Activated CD4-positive, CD25-positive, alpha-beta regulatory T cell treated with anti-CD3 and anti-CD28 coated beads, Interleukin-2, amount 50 U/mL, for 24 hours (primary cell): ENCODE measurements around the gene HUS1.

Experiments
- ATAC-seq, 2 donors: fragments of 150-1000 bp; cut with Tn5 transposase; one replicate each; pipeline ENCODE4 v1.10.0; 2021; ENCODE audit warnings: mild to moderate bottlenecking in 1 of 2, moderate library complexity in 1 of 2

Gene HUS1

DNA sequence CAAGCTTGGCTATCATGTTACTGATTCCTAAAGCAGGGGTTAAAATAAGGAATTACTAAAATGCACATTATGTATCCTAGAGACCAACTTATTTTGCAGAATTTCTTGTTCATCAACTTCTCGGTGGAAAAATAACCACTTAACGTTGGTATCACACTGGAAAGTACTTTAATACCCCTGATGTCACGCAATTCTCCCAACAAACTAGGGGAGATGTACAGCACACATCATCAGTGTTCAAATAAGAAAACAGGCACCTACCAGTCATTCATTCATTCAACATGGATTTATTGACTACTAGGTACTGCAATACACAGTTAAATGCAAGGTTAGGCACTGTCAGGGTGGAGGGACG, 648 bp downstream of the HUS1 start:
- no peak for ATAC-seq

DNA sequence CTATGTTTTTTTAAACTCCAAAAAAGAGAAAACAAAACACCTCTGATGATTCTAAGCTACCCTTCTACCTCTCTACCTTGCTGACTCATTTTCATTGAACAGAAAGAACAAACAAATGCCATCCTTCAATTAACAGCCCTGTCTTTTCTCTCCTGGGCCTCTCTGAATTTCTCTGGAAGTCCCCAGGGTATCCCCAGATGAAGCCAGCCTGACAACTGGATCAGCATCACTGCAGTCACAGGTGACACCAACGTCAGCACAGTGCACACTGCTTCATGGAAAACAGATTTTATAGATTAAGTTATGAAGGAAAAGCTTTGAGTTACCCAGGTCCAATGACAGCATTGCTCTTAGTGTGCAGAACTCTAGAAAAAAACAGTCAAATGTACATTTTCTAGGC, 5.7 kb downstream of the HUS1 start:
- peak; percentile 37 to 51 for ATAC-seq

DNA sequence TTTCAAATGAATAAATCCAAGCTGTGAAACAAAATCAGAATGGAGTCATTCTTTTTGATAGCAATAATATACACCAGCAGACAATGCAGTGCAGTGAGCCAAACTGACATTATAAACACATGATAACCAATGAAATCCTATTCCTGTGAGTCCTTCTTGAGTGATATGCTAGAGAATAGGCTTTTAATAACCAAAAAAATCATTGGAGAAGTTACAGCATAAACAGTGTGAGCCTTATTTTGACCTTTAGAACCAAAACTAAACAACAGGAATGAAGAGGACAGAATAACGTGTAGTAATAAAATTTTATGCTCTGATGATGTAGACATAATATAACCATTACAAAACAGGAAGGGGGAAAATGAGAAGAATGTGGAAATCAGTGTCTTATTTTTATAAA, 8.7 kb downstream of the HUS1 start:
- ATAC-seq: no peak

DNA sequence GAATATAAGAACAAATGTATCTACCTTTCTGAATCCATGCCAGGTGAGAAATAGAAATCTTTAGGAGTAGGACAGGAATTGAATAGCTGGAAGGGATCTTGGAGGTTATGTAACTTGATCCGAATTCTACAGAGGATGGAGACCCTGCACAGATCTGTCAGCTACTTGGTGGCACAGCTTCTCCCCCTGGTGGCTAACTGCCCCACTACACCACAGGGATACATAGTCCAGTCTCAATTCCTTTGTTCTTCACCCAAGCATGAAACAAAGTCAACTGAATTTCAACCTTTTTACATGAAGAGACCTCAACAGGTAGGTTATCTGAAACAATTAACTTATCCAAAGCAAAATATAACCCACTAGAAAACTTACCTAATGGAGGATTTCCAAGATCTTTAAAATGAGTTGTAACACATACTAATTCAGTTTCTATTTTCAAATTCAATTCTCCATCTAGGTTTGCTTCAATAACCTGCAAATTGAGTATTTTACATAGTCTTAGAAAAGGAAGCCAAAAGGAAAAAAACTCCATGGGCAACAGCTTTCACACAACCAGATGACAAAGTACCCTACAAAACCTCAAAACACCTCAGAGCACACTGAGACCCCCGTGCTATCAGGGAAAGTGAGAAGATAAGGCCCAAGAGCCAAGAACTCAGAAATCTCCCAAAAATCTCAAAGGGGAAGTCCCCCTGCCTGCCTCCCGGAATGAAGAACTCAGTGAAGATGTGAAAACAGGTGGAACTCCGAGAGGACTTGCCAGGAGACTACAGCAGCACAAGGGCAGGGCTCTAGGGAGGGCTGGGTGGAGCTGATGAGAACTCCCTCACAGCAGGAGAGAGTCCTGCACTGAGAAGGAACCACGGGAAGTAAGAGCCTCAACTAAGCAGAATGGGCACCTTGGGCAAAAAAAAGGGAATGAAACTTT, 10.3 kb downstream of the HUS1 start:
- peak; percentile 69 to 70 for ATAC-seq

DNA sequence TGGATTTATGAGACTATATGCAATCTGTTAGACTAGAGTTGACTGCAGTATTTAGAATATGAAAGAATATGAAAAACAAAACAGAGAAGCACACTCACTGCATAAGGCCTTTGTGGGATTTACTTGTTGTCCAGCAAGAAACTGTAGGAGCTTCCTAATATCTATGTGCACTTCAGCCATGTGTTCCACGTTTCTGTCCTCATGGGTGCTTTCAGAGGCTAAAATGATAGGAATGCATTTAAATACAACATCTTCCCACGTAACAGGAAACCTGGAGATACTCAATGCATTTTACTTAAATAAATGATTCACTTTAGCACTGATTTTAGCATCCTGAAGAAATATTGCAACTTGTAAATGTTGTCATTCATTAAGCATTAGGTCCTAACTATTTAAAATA, 11.7 kb downstream of the HUS1 start:
- ATAC-seq: no peak

DNA sequence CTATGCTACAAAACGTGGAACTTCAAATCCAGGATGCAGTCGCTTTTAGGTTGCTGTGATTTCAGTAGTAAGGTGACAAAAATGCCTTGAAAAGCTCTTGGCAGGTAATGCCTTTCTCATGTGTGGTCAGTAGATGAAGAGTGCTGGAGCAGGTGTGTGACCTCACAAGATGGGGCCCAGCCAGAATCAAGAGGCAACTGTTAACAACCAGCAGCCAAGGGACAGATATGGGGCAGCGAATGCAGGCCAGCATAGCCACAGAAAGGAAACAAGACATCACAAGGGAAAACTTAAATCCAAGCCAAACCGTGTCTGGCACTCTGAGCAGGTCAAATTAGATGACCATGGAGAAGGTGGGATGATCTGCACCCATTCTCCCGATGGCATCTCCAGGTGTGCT, 12.3 kb downstream of the HUS1 start:
- no peak for ATAC-seq

DNA sequence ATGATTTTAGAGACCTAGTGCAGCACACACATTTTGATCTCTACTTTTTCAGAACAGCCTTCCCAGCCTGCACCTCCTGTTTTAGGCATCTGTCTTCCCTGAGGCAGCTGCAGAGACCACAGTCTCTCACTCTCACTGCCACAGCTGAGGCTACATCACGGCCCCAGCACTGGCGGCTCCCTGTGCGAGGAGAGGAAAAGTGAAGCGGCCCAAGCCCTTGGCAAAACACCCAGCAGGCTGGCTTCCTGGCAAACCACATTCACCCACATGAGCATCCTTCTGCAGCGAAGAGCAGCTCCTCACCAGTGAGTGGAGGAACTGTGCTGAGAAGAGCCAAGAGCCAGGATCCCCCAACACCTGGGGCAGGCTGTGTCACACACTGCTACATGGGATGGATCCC, 14.0 kb downstream of the HUS1 start:
- ATAC-seq: no peak

DNA sequence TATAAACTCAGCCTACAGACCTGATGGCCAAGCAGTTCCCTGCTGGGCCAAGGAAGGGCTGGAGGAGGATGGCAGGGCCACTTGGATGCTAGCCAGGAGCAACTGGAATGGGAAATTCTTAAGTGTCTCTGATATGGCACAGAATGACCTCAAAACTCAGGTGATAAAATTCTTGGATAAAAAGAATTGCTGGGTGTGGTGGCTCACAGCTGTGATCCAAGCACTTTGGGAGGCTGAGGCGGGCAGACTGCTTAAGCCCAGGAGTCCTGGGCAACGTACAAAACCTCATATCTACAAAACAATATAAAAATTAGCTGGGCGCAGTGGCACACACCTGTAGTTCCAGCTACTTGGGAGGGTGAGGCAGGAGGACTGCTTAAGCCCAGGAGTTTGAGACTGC, 17.2 kb downstream of the HUS1 start:
- ATAC-seq: no peak

DNA sequence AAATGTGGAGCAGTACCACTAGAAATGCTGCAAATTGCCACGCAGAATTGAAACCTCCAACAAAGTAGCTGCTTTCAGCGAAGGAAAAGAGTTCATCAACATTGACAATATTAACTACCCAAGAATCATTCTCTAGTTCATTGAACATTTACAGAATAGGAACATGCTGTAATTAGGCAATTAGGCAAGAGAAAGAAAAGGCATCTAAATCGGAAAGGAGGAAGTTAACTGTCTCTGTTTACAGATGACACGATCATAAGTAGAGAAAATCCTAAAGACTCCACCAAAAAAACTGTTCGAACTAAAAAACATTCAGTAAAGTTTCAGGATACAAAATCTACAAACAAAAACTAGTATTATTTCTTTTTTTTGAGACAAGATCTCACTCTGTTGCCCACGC, 22.3 kb downstream of the HUS1 start:
- ATAC-seq: no peak

DNA sequence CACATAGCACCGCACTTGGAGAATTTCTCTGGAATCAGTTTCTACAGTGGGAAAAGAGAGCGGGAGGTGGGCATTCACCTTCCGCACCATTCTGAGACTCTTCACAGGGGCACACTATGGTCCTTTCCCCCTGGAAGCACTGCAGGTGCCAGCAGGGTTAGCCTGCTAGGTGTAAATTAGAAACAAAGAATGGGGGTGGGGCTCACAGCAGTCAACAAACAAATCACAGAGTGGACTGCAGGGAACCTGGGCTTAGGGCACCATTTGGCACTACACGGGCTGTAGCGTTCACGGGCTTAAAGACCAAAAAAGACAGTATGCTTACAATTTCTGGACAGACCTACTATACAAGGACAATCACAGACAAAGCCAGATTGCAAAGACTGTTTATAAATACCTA, 23.2 kb downstream of the HUS1 start:
- no peak for ATAC-seq

DNA sequence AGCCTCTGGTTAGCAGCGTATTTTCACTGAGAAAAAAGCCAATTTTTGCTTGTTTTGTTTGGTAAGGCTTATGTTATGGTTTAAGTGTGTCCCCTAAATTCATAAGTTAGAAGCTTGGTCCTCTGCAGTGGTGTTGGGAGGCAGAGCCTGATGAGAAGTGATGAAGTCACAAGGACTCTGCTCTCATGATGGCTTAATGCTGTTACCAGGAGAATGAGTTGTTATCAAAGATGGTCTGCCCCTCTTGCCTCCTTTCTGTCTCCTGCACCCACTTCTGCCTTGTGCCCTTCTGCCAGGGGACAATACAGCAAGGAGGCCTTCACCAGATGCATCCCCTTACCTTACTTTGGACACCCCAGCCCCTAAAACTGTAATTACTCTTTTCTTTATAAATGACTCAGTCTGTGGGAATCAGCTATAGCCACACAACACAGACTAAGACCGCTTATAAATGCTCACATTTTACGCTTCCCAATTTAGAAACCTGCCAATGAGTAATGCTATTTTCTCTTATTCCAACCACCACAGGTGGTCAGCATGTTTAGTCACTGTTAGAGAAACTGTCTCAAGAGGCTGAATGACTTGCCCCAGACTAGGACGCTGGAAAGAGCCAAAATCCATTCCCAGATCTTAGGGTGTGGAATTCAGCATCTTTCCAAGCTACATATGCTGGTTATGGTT, 25.0 kb downstream of the HUS1 start:
- no peak for ATAC-seq

DNA sequence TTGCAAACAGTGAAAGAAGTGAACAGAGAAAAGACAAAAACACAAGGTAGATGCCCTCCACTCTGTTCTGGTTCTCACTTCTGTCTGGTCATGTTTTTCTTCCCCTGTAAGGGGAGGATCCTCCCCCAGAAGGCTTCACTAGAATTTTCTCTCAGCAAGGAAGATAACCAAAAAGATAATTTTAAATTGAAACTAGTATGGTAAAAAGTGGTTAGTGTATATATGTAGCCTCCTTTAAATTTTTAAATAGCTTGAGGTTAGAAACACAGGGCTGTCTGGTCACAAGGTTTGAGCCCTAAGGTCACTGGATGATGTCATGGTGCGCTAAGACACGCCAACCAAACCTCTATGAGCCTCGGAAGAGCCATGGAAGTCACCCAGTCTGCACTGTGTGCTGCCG, 25.6 kb downstream of the HUS1 start:
- ATAC-seq: no peak

DNA sequence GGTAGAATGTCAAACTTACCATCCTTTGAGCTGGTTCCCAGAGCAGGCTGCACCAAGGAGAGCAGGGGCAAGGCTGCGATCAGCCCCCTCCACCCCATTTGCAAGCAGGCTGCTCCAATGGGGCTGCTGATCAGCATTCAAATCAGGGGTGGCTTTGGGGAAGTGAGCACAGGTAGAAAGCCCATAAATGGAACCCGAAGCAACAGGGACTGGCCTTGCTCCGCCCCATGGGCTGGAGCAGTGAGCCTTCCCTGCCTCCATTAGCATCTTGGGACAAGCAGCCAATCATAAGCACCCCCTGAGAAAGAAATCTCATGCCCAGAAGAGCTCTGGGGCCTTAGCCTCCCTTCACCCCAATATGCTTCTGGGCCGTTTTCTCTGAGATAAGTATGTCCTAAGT, 27.2 kb downstream of the HUS1 start:
- no peak for ATAC-seq

DNA sequence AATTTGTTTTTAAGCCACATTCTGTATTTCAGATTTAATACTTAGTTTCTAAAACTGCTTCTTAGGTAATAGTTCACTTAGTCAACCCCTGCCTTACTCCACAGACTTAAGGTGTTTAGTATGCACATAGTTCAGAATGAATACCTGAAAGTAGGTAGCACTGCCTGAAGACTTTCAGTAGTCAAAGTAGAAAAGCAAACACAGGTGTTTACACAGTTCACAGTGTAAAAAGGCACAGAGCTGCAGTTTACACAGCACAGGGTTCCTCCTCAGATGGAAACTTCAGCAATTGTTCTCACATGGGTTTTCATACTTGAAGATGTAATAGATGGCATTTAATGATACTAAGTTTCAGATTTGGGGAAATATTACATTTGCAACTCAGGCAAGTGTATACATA, 28.0 kb downstream of the HUS1 start:
- ATAC-seq: no peak

DNA sequence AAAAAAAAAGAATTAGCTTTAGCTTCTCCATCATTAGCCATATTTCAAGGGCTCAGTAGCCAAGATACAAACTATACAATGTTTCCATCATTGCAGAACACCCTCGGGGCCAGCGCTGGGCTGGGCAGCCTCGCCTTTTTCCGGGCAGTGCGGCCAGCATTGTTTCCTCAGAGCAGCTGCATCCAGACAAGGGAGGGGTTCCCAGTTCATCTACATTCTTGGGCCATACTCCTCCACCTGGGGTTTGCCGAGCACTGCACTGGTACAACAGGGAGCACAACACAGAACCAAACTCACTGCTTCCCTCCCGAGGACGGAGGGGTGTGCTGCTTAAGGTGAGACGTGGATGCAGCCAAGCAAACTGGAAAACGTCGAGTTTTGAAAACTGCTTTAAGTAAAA, 28.7 kb downstream of the HUS1 start:
- no peak for ATAC-seq

DNA sequence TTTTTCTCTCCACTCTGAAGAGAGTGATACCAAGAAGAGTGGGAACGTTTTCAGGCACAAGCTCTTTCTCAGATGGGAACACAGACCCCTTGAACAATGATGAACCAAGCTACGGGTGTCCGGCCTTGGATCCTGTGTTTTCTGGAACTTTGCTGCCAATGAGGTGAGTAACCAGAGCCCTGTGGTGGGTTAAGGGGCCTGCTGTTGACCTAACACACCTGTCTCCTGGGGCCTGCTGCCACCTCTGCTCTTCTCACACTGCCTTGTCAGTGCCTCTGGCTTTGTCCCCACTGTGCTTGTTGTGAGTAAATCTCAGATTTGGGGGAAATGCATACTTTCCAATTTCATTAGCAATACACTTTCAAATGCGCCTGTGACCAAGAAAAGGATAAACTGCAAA, 29.7 kb downstream of the HUS1 start:
- no peak for ATAC-seq

DNA sequence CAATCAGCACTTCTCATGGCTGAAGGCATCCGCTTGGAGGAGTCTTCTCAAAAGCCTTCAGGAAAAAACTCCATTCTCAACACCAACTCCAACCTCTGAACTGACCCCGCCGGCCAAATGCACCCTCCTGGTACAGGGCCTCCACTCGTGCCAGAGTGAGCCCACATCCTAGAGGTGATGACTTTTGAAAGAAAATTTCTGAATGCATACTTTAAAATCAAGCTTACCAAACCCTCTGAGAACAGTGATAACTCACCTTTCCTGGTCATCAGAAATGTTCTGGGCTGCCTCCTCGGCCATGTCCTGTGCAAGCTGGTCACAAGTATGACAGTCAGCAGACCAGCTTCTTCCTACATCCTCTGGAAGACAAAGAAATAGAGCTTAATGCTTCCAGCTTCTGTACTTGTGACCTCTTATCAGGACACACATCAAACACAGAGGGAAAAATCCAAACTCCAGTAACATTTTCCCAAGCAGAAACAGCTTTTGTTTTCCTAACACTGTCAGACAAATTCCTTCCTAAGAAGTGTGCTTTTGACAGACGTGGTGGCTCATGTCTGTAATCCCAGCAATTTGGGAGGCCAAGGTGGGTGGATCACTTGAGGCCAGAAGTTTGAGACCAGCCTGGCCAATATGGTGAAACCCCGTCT, 31.1 kb downstream of the HUS1 start, which contains the start of gene PKD1L1:
Gene PKD1L1 (minus strand): TSS at position 326 of the 650 bp plus-strand sequence. CDS start 26 bp downstream, at position 300.
- no peak for ATAC-seq

DNA sequence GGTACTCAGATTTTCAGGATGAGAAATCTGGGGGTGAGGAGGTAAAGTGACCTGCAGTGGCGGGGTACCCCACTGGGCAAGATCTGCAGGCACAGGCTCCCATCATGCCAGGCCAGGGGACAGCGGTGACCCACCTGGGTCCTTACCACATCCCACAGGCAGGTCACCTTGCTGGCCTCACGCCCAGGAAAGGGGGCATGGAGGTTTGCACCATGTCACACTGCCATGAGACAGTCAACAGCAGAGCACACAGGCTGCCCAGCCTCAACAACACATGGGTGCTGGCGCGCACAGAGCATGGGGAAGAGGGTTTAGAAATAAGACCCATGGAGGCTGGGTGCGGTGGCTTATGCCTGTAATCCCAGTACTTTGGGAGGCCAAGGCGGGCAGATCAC, 32.1 kb downstream of the HUS1 start:
- ATAC-seq: no peak

DNA sequence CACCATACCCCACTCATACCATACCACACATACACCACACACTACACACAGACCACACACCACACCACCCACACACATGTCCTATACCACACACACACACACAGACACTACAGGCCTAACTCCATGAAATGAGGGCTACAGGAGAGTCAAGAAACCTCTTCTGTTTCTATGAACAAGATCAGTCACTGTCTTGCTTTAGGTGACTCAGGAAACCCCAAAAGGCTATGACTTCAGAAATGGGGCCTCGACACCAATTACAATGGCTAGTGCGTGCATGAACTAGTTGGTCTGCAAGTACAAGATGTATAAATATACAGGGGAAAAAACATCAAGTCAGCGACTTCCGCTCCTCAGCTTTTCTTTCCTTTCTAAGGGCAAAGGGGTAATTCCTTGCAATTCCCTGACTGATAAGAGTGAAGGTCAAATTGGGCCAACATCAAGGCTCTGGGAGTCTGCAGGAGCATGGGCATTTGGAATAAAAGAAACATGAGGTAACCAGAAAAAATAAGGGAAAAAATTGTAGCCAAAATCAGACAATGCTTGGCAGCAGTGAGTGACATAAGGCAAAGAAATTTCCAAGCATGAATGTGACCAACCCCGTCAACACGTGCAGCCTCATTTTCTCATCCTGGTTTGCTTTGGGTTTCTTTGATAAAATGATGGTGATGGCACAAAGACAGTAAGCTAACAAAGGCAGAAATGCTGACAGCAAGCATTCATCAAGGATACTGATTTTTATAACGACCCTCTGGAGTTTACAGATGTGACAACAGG, 32.6 kb downstream of the HUS1 start:
- peak in 1 of 2 donors; percentile 10 for ATAC-seq

DNA sequence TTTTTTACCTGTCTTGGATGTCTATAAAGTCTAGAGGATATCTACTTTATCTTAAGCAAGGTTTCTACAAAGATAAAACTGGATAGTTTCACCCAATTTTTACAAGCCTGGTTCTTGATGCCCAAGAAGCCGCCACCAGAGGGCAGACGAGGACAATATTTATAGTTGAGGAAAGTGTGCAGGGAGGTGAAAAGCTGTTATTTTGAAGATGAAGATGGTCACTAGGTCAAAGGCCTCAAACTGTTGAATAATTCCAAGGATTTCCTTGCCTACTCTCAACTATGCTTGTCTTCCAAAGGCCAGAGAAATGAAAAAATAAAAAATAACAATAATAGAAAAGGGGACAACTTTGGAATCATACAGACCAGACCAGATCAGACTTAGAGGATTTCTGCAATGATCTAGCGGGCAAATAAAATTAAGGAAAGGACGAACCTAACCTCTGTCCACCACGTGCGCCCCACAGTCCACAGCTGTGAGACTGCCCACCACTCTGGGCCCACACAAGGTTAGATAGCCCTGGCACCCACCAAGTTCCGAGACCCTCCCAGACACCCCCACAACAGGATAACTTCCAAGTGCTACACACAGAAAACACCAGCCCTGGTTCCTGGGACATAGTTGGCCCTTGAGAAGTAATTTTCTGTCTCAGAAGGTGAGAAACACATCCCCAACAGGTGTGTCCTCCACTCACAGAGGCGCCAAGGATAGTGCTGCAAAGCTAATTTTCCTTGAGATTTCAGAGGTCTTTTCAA, 34.0 kb downstream of the HUS1 start:
- ATAC-seq: no peak

DNA sequence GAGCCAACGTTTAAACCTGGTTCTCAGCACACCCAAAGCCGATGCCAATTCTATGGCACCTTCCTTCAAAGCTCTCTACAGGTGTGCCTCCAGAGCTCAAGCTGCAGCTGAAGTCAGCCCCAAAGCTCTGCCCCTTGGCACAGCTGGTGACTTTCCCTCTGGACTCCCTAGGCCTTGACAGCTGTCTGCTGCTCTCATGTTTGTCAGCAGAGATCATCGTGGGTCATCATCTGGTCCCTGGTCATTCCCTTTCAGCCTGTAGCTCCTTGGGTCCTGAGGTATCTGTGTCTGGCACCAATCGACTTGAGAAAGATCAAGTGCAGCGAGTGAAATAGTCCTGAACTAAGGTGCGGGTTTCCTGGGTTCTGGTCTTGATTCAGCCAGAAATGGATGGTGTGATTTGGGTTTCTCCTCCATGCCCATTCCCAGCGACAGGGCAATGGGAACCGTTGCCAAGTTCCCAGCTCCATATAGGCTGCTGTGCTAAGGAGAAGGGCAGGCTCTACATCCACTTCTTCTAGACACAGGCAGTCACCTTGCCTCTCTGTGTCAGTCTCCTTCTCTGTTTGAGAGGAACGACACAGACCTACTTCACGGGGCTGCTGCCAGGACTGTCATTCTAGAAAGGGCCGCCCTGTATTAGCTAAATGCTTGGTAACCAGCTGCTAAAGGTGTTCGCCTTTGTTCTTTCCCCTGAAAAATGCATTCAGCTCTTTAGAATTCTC, 34.7 kb downstream of the HUS1 start:
- no peak for ATAC-seq
